GM08714 (cell line): Measurements from ENCODE around the gene DEFB112.

Experiments
- H3K4me3 ChIP-seq: fragments of 200-500 bp; sonication (Bioruptor generic); 2 replicates; pipeline ENCODE4 v1.5.1; 2014; ENCODE audit warnings: mild to moderate bottlenecking, low read length, inconsistent platforms
- ZNF274 ChIP-seq: IDR thresholded peaks from 2 replicates; pipeline ENCODE4 v1.6.1; 2012; ENCODE audit warnings: mild to moderate bottlenecking, low read depth, low read length

DEFB112 gene

DNA sequence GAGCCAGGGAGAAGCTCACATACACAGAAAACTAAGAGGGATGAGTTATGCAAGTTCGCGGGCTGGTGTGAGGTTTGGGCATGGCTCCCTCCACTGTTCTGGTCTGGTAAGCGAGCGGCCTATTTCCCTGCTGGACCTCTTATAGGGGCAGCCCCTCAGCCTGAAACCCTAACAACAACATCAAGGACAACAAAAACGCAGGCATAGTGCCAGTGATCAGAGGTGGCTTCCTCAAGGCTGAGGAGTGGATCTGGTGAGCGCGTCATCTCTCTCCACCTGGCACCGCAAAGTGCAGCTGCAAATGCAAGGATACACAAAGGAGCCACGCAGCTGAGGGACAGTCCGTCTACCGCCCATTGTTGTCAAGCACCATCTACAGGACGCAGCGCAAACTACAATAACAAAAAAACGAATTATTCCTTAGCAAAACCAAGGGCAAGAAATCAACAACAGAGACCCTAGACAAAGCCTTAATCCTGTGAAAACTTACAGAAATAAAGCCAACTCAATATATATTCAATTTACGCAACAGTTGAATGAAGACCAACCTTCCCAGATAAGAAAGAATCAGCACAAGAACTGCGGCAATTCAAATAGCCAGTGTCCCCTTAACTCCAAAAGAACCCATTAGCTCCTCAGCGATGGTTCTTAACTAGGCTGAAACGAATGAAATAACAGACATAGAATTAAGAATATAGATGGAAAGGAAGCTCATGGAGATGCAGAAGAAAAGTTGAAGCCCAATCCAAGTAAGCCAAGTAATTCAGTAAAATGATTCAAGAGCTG, 18.8 kb downstream of the DEFB112 start:
- no peak for TF ChIP-seq ZNF274
- H3K4me3 ChIP-seq: no peak overlapping the region

DNA sequence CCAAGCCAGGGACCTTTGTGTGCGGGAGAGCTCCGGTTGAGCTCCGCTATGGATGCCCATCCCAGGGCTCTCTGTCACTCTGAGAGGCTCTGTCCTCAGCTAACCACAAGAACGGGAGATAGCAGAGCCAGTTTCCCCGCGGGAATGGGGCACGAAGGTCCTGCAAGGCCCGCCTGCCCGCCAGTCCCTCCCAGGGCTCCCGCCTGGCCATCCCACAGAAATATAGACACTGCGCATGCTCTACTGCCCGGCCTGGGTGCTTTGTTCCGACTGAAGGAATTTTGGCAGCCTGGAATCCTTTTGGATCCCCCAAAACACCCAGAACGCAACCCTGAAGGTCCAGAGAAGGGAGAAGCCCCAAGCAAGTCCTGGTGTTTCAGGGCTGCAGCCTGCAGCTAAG, 19.4 kb downstream of the DEFB112 start:
- no peak overlapping the region for H3K4me3 ChIP-seq
- no peak for TF ChIP-seq ZNF274

DNA sequence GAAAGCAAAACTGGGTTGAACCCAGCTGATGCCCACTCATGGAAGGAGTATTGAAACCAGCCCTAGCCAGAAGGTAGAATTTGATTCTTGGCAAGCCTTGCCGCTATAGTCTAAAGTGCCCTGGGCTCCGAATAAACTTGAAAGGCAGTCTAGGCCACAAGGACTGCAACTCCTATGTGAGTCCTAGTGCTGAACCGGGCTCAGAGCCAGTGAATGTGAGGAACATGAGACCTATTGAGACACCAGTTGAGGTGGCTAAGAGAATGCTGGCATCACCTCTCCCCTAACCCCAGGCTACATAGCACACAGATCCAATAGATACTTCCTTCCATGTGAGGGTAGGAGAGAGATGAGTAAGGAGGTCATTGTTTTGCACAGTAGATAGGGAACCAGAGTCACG, 24.5 kb downstream of the DEFB112 start:
- TF ChIP-seq ZNF274: no peak
- no peak overlapping the region for H3K4me3 ChIP-seq

DNA sequence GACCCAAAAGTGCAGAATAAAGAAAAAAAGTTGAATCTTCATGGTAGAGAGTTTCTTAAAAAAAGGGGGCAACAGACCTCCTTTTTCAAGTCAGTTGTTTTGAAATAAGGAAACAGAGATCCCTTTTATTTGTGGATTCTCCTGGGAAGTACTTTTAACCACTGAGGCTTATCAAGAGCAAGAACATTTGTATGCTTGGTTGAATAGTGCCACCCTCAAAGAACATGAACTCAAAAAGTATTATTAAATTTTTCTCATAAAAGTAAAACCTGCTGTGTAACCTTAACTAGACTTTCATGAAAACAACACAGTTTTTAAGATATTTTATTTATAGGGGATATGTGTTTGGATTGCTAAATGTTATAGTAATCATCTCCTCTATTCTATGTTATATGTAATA, 27.8 kb downstream of the DEFB112 start, which contains the start of gene DEFB110:
DEFB110 (minus strand) TSS at position 101 of the 400 bp plus-strand sequence; CDS start at position 42, 59 bp downstream.
- H3K4me3 ChIP-seq: no peak within 1 kb of the TSS
- no peak for TF ChIP-seq ZNF274

DNA sequence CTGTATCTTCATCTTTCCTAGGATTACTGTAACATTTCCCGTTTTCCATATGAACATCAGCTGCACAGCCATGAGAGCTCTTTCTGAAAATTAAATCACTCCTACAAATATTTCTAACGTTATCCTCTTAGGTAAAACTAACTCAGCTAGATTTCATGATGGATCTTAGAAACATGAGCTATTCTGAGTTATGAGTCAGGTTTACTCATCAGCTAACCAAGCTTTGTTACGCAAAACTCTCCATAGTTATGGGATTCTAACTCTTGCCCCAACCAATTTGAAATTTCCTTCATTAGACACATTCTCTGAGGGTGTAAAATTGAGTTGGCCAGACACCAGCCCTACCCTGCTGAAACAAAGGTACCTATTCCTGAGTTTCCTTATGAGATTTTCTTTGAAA, 41.9 kb downstream of the DEFB112 start:
- H3K4me3 ChIP-seq: no peak overlapping the region
- TF ChIP-seq ZNF274: no peak

DNA sequence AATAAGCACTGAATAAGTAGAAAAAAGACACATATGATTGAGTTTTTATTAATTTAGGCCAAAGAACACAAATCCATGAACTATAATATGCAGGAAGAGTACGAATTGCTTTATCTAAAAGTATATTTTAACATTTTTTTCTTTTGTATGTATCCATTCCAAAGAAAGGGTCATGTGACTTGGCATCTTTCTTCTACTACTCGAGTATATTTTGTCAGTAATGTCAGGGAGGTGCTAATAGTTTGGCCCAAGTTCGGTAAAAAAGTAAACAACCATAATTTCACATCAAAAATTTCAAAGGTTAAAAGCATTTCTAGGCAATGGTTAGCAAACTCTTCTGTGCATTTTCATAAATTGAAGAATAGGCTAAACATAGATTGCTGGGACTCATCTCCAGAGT, 46.6 kb downstream of the DEFB112 start:
- H3K4me3 ChIP-seq: no peak overlapping the region
- no peak for TF ChIP-seq ZNF274

DNA sequence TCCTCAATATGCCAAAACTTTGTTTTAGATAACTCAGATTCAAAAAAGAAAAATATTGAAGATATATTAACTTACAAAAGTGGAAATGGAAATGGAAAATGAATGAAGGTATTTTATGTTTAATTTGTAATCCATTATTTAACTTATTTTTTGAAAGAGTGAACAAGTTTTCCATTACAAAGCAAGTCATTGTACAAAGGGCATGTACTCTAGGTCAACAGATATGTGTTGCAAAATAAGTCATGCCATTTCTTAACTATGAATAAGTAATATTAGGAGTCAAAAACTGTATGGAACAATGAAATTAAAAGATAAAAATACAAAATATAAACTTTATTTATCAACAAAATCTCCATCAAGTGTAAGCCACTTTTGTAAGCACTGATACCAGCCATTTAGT, 54.5 kb downstream of the DEFB112 start:
- no peak for TF ChIP-seq ZNF274
- H3K4me3 ChIP-seq: no peak overlapping the region
